K562 (cell line): ENCODE measurements around the gene GLYAT. TPM values are rescaled to one million over a fixed set of nuclear protein-coding genes. Genes with fewer than 3 reads are reported as not detected.

Source experiments
- ATF6 ChIP-seq: sonication (generic); formaldehyde crosslinking; IDR thresholded peaks from 2 replicates; pipeline ENCODE4 v1.4.0; 2020; ENCODE audit warnings: mild to moderate bottlenecking, missing genetic modification reagents
- BACH1 ChIP-seq: fragments of 200-800 bp; sonication (Bioruptor generic); IDR thresholded peaks from 2 replicates; pipeline ENCODE4 v1.6.1; 2016; ENCODE audit warnings: missing genetic modification characterization, missing compliant biosample characterization
- CEBPZ ChIP-seq: fragments of 150-350 bp; IDR thresholded peaks from 2 replicates; pipeline ENCODE4 v1.6.1; 2014; ENCODE audit warnings: low read depth, mild to moderate bottlenecking, low read length, borderline replicate concordance
- FOXK1 ChIP-seq: sonication (generic); formaldehyde crosslinking; IDR thresholded peaks from 2 replicates; pipeline ENCODE4 v1.8.0; 2022; ENCODE audit warnings: missing genetic modification reagents, mild to moderate bottlenecking, borderline replicate concordance
- MXD1 ChIP-seq: fragments of 250-450 bp; sonication (Bioruptor Pico); IDR thresholded peaks from 2 replicates; pipeline ENCODE4 v1.8.0; 2021; ENCODE audit warnings: borderline replicate concordance, mild to moderate bottlenecking, moderate library complexity; ENCODE audit not compliant: poor library complexity, severe bottlenecking
- PBX2 ChIP-seq, 2 experiments: IDR thresholded peaks in 1 of 2; conservative IDR thresholded peaks in 1 of 2; 2 replicates each; pipeline ENCODE4 v1.6.1; 2016; ENCODE audit warnings: low read depth in 2 of 2, mild to moderate bottlenecking in 1 of 2, missing compliant biosample characterization in 1 of 2, missing genetic modification characterization in 1 of 2, moderate library complexity in 1 of 2
- PKNOX1 ChIP-seq: fragments of 450-650 bp; IDR thresholded peaks from 2 replicates; pipeline ENCODE4 v1.6.1; 2016
- SRF ChIP-seq, 2 experiments: fragments of 250-450, 450-650 bp in 1 of 2; sonication (Bioruptor Pico) in 1 of 2; sonication (generic) in 1 of 2; formaldehyde crosslinking; IDR thresholded peaks; 2 replicates each; pipeline versions ENCODE4 v1.5.0 to v1.5.1; 2020 to 2022; ENCODE audit warnings: mild to moderate bottlenecking in 1 of 2, missing genetic modification reagents in 1 of 2
- ZBTB8A ChIP-seq: fragments of 450-650 bp; IDR thresholded peaks from 2 replicates; pipeline ENCODE4 v1.6.1; 2018; ENCODE audit warnings: mild to moderate bottlenecking, moderate library complexity; ENCODE audit not compliant: partially characterized antibody
- ZNF354B ChIP-seq: fragments of 250-450 bp; sonication (Bioruptor Pico); IDR thresholded peaks from 2 replicates; pipeline ENCODE4 v1.4.0; 2020
- ZNF57 ChIP-seq: fragments of 450-650 bp; formaldehyde crosslinking; IDR thresholded peaks from 2 replicates; pipeline ENCODE4 v1.4.0; 2020; ENCODE audit warnings: mild to moderate bottlenecking, moderate library complexity
- polyA plus RNA-seq, 8 experiments: library from polyadenylated mRNA; depleted of rRNA in 4 of 8; stranded (reverse) in 5 of 8; unstranded in 3 of 8; fragments of >200 nt; fragmentation: Nextera tagmentation in 2 of 8; fragmentation: Illumina TruSeq in 1 of 8; extraction: Ambion mirVana in 2 of 8; extraction: Trizol in 1 of 8; gene quantifications; 2 replicates each; pipeline versions ENCODE4 v1.2.1 to v1.2.3, GENCODE V29; 2011 to 2014; ENCODE audit warnings: inconsistent platforms in 1 of 8, missing spikeins in 1 of 8
- total RNA-seq, 7 experiments: library from RNA; depleted of rRNA in 6 of 7; stranded (reverse); fragments of >200 nt in 6 of 7; fragmentation: Illumina TruSeq in 2 of 7; extraction: Trizol in 2 of 7; gene quantifications; 2 replicates each; pipeline versions ENCODE4 v1.2.1 to v1.2.3, GENCODE V29; 2011 to 2021; ENCODE audit warnings: low replicate concordance in 1 of 7
- TF ChIP-seq, protein P1 (sequence below): IDR thresholded peaks from 2 replicates; pipeline ENCODE4 v1.6.1; 2016; ENCODE audit warnings: missing genetic modification characterization, missing compliant biosample characterization

Gene GLYAT
- total and polyA plus RNA-seq, 9 of the 15 experiments (the other 6 are each of a cell fraction or from before 2014, with no cell fraction given): not detected

DNA sequence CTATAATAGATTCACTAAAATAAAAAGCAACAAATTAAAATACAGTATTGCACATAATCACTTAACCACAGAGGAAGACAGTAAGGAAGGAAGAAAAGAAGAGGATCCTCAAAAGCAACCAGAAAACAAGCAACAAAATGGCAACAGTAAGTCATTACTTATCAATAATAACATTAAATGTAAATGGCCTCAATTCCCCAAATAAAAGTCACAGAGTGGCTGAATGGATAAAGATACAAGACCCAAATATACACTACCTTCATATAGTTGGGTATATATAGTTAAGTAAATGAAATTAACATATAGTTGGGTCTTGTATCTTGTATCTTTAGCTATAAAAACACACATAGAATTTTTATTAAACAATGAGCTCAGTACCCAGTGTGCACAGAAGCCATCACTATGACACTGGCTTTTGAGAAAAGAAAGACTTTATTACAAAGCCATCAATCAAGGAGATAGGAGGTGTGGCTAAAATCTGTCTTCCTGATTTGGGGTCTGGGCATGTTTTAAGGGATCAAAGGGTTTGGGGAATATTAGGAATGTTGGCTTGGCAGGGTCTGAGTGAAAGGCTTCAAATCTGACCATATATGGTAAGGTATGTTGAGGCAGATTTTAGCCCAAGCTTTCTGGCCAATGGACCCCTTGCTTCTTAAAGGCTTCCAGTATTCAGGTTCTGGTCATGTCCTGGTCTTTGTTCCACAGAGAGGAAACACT, 13.4 kb upstream of the GLYAT start (continued):
- peak; percentile 89 for TF ChIP-seq PKNOX1
- TF ChIP-seq SRF (CRISPR knock-in tag; IDR thresholded peaks at IDR 0.05): peak in 1 of 2 experiments; percentile 76; a peak in 1 of 4 replicates
- TF ChIP-seq BACH1 (tag): 0 out of 2 replicates have a peak, but pooled peaks have one; percentile 2
- peak; percentile 85 for TF ChIP-seq ZNF354B (CRISPR knock-in tag)
- no peak for TF ChIP-seq FOXK1 (CRISPR knock-in tag)
- TF ChIP-seq PBX2 (CRISPR knock-in tag; IDR thresholded peaks at IDR 0.05; ENCODE audit: low read depth): 0 out of 2 replicates have a peak, but pooled peaks have one; percentile 33
- peak; percentile 86 for TF ChIP-seq PBX2 (tag; conservative IDR thresholded peaks at IDR 0.05; ENCODE audit: low read depth)
- no peak for TF ChIP-seq ATF6 (CRISPR knock-in tag)
- TF ChIP-seq MXD1 (CRISPR knock-in tag): no peak
- TF ChIP-seq, protein P1, sequence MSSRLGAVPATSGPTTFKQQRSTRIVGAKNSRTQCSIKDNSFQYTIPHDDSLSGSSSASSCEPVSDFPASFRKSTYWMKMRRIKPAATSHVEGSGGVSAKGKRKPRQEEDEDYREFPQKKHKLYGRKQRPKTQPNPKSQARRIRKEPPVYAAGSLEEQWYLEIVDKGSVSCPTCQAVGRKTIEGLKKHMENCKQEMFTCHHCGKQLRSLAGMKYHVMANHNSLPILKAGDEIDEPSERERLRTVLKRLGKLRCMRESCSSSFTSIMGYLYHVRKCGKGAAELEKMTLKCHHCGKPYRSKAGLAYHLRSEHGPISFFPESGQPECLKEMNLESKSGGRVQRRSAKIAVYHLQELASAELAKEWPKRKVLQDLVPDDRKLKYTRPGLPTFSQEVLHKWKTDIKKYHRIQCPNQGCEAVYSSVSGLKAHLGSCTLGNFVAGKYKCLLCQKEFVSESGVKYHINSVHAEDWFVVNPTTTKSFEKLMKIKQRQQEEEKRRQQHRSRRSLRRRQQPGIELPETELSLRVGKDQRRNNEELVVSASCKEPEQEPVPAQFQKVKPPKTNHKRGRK: 0 out of 2 replicates have a peak, but pooled peaks have one; percentile 14
- no peak for TF ChIP-seq CEBPZ
- no peak for TF ChIP-seq ZBTB8A
- no peak for TF ChIP-seq ZNF57 (CRISPR knock-in tag)
